Uterus (tissue), 4 donors: ENCODE measurements around the gene TBL1X. TPM values are rescaled to one million over a fixed set of nuclear protein-coding genes. Genes with fewer than 3 reads are reported as not detected.
A peak's percentile ranks its signal among the peaks of the same experiment; 100 is the strongest.

Experiments
- DNase-seq, 2 donors: peaks; one replicate each; pipeline ENCODE4 v3.0.0-alpha.2; 2019 to 2020
- H3K27ac ChIP-seq, 2 donors: fragments of 200-600 bp; sonication (generic); 1 replicate in 1 of 2; 2 replicates in 1 of 2; pipeline ENCODE4 v1.5.1; 2016 to 2018
- H3K27me3 ChIP-seq, 2 donors: fragments of 200-600 bp; sonication (generic); one replicate each; pipeline ENCODE4 v1.5.1; 2018 to 2019; ENCODE audit warnings: control low read depth in 1 of 2
- H3K36me3 ChIP-seq, 2 donors: fragments of 200-600 bp; sonication (generic); one replicate each; pipeline ENCODE4 v1.5.1; 2019; ENCODE audit warnings: control low read depth in 1 of 2
- H3K4me1 ChIP-seq, 2 donors: fragments of 200-600 bp; sonication (generic); one replicate each; pipeline ENCODE4 v1.5.1; 2018 to 2019; ENCODE audit warnings: control low read depth in 1 of 2
- H3K4me3 ChIP-seq, 2 donors: fragments of 200-600 bp; sonication (generic); 1 replicate in 1 of 2; 2 replicates in 1 of 2; pipeline ENCODE4 v1.5.1; 2018 to 2019; ENCODE audit warnings: mild to moderate bottlenecking in 1 of 2
- H3K9me3 ChIP-seq, 2 donors: fragments of 200-600 bp; sonication (generic); one replicate each; pipeline ENCODE4 v1.5.1; 2019; ENCODE audit warnings: control low read depth in 1 of 2
- CTCF ChIP-seq, 4 experiments: fragments of 200-600 bp in 2 of 4; fragments of 450-650 bp in 2 of 4; sonication (generic) in 2 of 4; IDR thresholded peaks; one replicate each; pipeline ENCODE4 v1.5.1; 2016 to 2019; ENCODE audit warnings: antibody characterized with exemption in 4 of 4, mild to moderate bottlenecking in 2 of 4, moderate library complexity in 1 of 4
- POLR2A ChIP-seq, 2 donors: fragments of 450-650 bp; IDR thresholded peaks; one replicate each; pipeline ENCODE4 v1.6.1; 2016; ENCODE audit warnings: antibody characterized with exemption in 2 of 2, mild to moderate bottlenecking in 1 of 2, moderate library complexity in 1 of 2
- intact Hi-C: fragments of 100-400 bp; cut with DNase I; formaldehyde crosslinking; loops from one replicate; pipeline ENCODE4 v1.15.1; 2023; ENCODE audit warnings: low total_unique reads
- total RNA-seq, 4 donors: library from RNA; depleted of rRNA in 3 of 4; stranded (reverse); fragments of >200 nt in 3 of 4; gene quantifications; one replicate each; pipeline versions ENCODE4 v1.1.0 to v1.2.4, GENCODE V29; 2014 to 2023
- donor health status: DM: yes; HTN: yes; CAD: no.

The TBL1X gene
- total RNA-seq, 4 donors from 2014 or later = 15.4 to 121 (median 47.7) TPM

- no peak overlapping the region for H3K4me3 ChIP-seq
- intact Hi-C loops = no loop called here
- peak overlapping the region; percentile 29 to 54 for H3K27ac ChIP-seq
- no peaks in the 10 kb centered on the region for H3K36me3 ChIP-seq
- no peaks in the 10 kb centered on the region for H3K27me3 ChIP-seq
- TF ChIP-seq CTCF (IDR thresholded peaks at IDR 0.05) = no peak
- H3K4me1 ChIP-seq = peaks cover 0 to 4% of the 10 kb centered on the region in 2 donors
- no peaks in the 10 kb centered on the region for H3K9me3 ChIP-seq
- DNase-seq = no peak
Observed at GRCh38 chrX:9646471-9647224, 181.8 kb downstream of the TBL1X start.

DNA sequence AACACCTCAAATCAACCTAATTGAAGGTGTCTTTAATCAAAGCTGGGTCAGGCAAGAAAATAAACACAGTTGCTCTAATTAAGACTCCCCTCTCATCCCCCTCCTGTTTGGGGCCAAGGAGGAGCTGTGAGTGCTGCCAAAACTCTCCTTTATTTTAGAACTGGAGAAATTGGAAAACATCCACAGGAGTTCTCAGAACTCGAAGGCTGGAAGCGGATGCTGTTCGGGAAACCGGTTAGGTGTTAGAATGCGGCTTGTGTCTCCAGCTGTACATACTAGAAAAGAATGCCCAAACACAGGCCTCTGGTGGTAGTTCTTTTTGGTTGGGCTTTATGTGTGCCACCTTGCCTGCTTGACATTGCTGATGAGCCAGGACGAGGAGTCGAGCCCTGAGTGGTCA, 182.6 kb downstream of the TBL1X start:
- Histone ChIP-seq H3K27me3 (no peaks in the 10 kb centered on the region), H3K36me3 (no peaks in the 10 kb centered on the region), H3K27ac (peak overlapping the region; percentile 29 to 54), H3K4me3 (no peak overlapping the region), H3K4me1 (peaks cover 0 to 4% of the 10 kb centered on the region in 2 donors), H3K9me3 (no peaks in the 10 kb centered on the region)
- TF ChIP-seq CTCF (IDR thresholded peaks at IDR 0.05) (no peak), POLR2A (IDR thresholded peaks at IDR 0.05) (no peak)
- intact Hi-C loops = no loop called here
- no peak for DNase-seq

- Histone ChIP-seq H3K4me3 (no peak overlapping the region), H3K27me3 (no peaks in the 10 kb centered on the region), H3K36me3 (no peaks in the 10 kb centered on the region), H3K9me3 (no peaks in the 10 kb centered on the region), H3K27ac (no peak overlapping the region), H3K4me1 (peaks cover 0 to 4% of the 10 kb centered on the region in 2 donors)
- peak; percentile 35 to 52 for DNase-seq
- intact Hi-C loops = no loop called here
- TF ChIP-seq POLR2A (IDR thresholded peaks at IDR 0.05) = no peak
- TF ChIP-seq CTCF (IDR thresholded peaks at IDR 0.05) = no peak
Observed at GRCh38 chrX:9650091-9650490, 185.2 kb downstream of the TBL1X start.

DNA sequence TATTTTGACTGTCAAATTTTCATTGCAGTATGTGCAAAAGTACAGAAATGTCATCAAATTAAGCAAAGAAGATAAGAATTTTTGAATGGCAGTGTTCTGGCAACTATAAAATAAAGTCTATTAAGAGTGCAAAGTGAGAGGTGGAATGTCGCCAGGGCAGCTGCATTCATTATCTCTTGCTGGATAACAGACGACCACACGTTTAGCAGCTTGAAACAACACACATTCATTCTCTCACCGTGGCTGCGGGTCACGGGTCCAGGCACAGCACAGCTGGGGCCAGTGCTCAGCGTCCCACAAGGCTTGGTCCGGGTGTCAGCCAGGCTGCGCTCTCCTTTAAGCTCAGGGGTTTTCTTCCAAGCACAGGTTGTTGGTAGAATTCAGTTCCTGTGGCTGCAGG, 186.9 kb downstream of the TBL1X start:
- H3K27ac ChIP-seq = no peak overlapping the region
- no peak overlapping the region for H3K4me3 ChIP-seq
- no peaks in the 10 kb centered on the region for H3K36me3 ChIP-seq
- peaks cover 0 to 4% of the 10 kb centered on the region in 2 donors for H3K4me1 ChIP-seq
- TF ChIP-seq POLR2A (IDR thresholded peaks at IDR 0.05) = no peak
- TF ChIP-seq CTCF (IDR thresholded peaks at IDR 0.05) = no peak
- H3K27me3 ChIP-seq = no peaks in the 10 kb centered on the region
- intact Hi-C loops = no loop called here
- H3K9me3 ChIP-seq = no peaks in the 10 kb centered on the region
- no peak for DNase-seq

DNA sequence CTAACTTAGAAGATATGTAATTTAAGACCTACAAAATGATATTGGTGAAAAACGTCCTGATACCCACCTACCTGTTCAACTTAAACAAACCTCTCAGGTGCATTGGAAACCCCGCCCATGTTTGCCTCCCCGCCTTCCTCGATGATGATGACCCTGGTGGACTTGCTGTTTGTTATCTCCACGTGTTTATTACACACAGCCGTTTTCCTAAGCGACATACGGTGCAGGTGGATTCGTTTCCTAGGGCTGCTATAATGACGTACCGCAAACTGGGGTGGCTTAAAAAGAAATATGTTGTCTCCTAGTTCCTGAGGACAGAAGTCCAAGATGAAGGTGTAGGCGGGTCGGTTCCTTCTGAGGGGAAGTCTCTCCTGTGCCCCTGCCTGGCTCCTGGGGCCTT, 190.1 kb downstream of the TBL1X start:
- Histone ChIP-seq H3K4me1 (peaks cover 0 to under 1% of the 10 kb centered on the region in 2 donors), H3K27me3 (no peaks in the 10 kb centered on the region), H3K4me3 (no peak overlapping the region), H3K27ac (no peak overlapping the region), H3K36me3 (no peaks in the 10 kb centered on the region), H3K9me3 (no peaks in the 10 kb centered on the region)
- no peak for TF ChIP-seq POLR2A (IDR thresholded peaks at IDR 0.05)
- TF ChIP-seq CTCF (IDR thresholded peaks at IDR 0.05) = no peak
- intact Hi-C loops = no loop called here
- DNase-seq = no peak
